SK-N-SH treated with all-trans-retinoic acid at 6 μM for 48 hours (cell line): Measurements from ENCODE around the gene SFT2D2.

ENCODE experiments used
- CREB5 ChIP-seq: fragments of 250-450 bp; sonication (Bioruptor Pico); IDR thresholded peaks from 2 replicates; pipeline ENCODE4 v1.5.1; 2020; ENCODE audit warnings: low read depth, mild to moderate bottlenecking, moderate library complexity
- CSDC2 ChIP-seq: fragments of 250-450 bp; sonication (Bioruptor Pico); IDR thresholded peaks from 2 replicates; pipeline ENCODE4 v1.5.0; 2020; ENCODE audit warnings: mild to moderate bottlenecking, moderate library complexity
- PATZ1 ChIP-seq: fragments of 250-450 bp; sonication (Bioruptor Pico); IDR thresholded peaks from 2 replicates; pipeline ENCODE4 v1.8.0; 2020; ENCODE audit warnings: mild to moderate bottlenecking, moderate library complexity, borderline replicate concordance
- ZFP30 ChIP-seq: fragments of 450-650 bp; formaldehyde crosslinking; IDR thresholded peaks from 2 replicates; pipeline ENCODE4 v1.5.0; 2022; ENCODE audit warnings: mild to moderate bottlenecking, moderate library complexity

GRCh38 chr1:168291222-168291837 lies 65.5 kb downstream of the SFT2D2 start:
- TF ChIP-seq PATZ1 (CRISPR knock-in tag) (no peak), CREB5 (CRISPR knock-in tag) (no peak), ZFP30 (CRISPR knock-in tag) (no peak), CSDC2 (CRISPR knock-in tag) (no peak)
